ENCODE results near the gene LLGL1.

- TF ChIP-seq SIN3A (IDR thresholded peaks at IDR 0.05; ENCODE audit: low read depth) (no peak), POLR2A (IDR thresholded peaks at IDR 0.05; ENCODE audit: borderline replicate concordance, extremely low read depth, insufficient read depth, insufficient read length) (no peak), FOSL1 (IDR thresholded peaks at IDR 0.05; ENCODE audit: low read depth) (no peak), CTCF (IDR thresholded peaks at IDR 0.05 in 2 of 3, conservative IDR thresholded peaks at IDR 0.05 in 1 of 3; ENCODE audit: borderline replicate concordance in 1 of 3, insufficient read depth in 1 of 3, low read depth in 2 of 3, low read length in 2 of 3) (no peak), ZFX (IDR thresholded peaks at IDR 0.05) (no peak), CEBPB (IDR thresholded peaks at IDR 0.05; ENCODE audit: low read depth) (no peak), EZH2phosphoT487 (IDR thresholded peaks at IDR 0.05; ENCODE audit: borderline replicate concordance) (no peak), EZH2 (IDR thresholded peaks at IDR 0.05) (no peak), SP1 (IDR thresholded peaks at IDR 0.05; ENCODE audit: low read depth) (no peak)
Measured at GRCh38 chr17:18197535-18198194, 27.8 kb upstream of the LLGL1 start.
